Measurements from ENCODE around the gene RNASEH1.

- TF ChIP-seq POLR2A (IDR thresholded peaks at IDR 0.05; ENCODE audit: low read depth, low read length) (no peak), POU2F2 (IDR thresholded peaks at IDR 0.05; ENCODE audit: low read depth, low read length) (no peak)
Observed at GRCh38 chr2:3604207-3604877, 46.2 kb upstream of the RNASEH1 start.

Data from GM12891 (cell line).